Mesothelial cell of epicardium (in vitro differentiated cells): ENCODE results near the gene DENND5A. TPM values are rescaled to one million over a fixed set of nuclear protein-coding genes. Genes with fewer than 3 reads are reported as not detected.

Source experiments
- DNase-seq, 2 experiments: peaks; one replicate each; pipeline ENCODE4 v3.0.0; 2021; ENCODE audit warnings: low spot score in 2 of 2; ENCODE audit not compliant: unreplicated experiment in 2 of 2
- H3K27ac Mint-ChIP-seq: 2 replicates; pipeline ENCODE4 v1.8.0; 2021; ENCODE audit warnings: mixed read lengths
- H3K27me3 Mint-ChIP-seq: 2 replicates; pipeline ENCODE4 v1.8.0; 2021; ENCODE audit warnings: low read depth, mixed read lengths
- H3K36me3 Mint-ChIP-seq: 2 replicates; pipeline ENCODE4 v1.8.0; 2021; ENCODE audit warnings: mixed read lengths
- H3K4me1 Mint-ChIP-seq: 2 replicates; pipeline ENCODE4 v1.8.0; 2021; ENCODE audit warnings: mixed read lengths
- H3K4me3 Mint-ChIP-seq: 2 replicates; pipeline ENCODE4 v1.8.0; 2021; ENCODE audit warnings: mild to moderate bottlenecking, moderate library complexity, mixed read lengths
- H3K9me3 Mint-ChIP-seq: 2 replicates; pipeline ENCODE4 v1.8.0; 2021; ENCODE audit warnings: mixed read lengths
- CTCF ChIP-seq: fragments of 200-600 bp; sonication (generic); IDR thresholded peaks from one replicate; pipeline ENCODE4 v1.5.0; 2021; ENCODE audit warnings: antibody characterized with exemption; ENCODE audit not compliant: unreplicated experiment
- total RNA-seq: library from RNA; stranded (reverse); gene quantifications from 3 replicates; pipeline ENCODE4 v1.2.1, GENCODE V29; 2021

DENND5A gene
- total RNA-seq, 1 donor from 2014 or later = 85.5 TPM

DNA sequence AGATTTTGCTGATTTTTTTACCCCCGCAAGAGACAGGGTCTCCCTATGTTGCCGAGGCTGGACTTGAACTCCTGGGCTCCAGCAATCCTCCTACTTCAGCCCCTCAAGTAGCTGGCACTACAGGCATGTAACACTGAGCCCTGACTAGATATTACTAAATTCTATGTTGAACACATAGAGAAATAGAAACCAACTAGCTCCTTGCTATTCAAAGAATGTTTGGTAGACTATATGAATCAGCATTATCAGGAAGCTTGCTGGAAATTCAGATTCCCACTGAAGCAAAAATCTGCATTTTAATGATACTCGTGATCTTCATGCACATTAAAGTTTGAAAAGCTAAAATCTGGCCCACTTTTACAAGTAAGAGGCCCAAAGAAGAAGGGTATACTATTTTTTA is 37.3 kb upstream of the DENND5A start:
- peaks cover 3% of the 10 kb centered on the region for H3K4me1 Mint-ChIP-seq
- TF ChIP-seq CTCF = no peak
- no peaks in the 10 kb centered on the region for H3K9me3 Mint-ChIP-seq
- no peak overlapping the region for H3K4me3 Mint-ChIP-seq
- no peak overlapping the region for H3K27ac Mint-ChIP-seq
- no peak for DNase-seq
- peaks cover 6% of the 10 kb centered on the region for H3K36me3 Mint-ChIP-seq
- H3K27me3 Mint-ChIP-seq = no peaks in the 10 kb centered on the region

DNA sequence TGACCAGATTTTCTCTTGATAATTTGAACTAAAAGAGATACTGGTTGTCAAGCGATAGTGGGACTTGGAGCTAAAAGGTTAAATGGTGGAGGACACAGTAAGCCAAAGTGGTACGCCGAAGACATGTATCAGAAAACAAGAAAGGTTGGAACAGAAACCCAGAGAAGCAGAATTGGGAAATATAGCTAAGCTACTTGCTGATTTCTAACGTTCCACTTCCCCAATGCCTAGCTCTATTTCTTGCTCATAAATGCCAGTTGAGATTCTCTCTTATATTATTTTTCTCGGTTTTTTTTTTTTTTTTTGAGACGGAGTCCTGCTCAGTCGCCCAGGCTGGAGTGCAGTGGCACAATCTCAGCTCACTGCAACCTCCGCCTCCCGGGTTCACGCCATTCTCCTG is 36.6 kb upstream of the DENND5A start:
- Mint-ChIP-seq H3K9me3 (no peaks in the 10 kb centered on the region), H3K4me3 (no peak overlapping the region), H3K27me3 (no peaks in the 10 kb centered on the region), H3K4me1 (peaks cover under 1% of the 10 kb centered on the region), H3K36me3 (peaks cover 6% of the 10 kb centered on the region), H3K27ac (no peak overlapping the region)
- DNase-seq = no peak
- no peak for TF ChIP-seq CTCF

DNA sequence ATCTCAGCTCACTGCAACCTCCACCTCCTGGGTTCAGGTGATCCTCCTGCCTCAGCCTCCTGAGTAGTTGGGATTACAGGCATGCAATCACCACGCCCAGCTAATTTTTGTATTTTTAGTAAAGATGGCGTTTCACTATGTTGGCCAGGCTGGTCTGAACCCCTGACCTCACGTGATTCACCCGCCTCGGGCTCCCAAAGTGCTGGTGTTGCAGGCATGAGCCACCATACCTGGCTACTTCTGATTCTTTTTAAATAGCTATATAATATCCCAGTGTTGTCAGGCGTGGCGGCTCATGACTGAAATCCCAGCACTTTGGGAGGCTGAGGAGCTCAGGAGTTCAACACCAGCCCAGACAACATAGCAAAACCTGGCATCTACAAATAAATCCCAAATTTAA is 28.5 kb upstream of the DENND5A start:
- H3K4me3 Mint-ChIP-seq = no peak overlapping the region
- peaks cover 19% of the 10 kb centered on the region for H3K36me3 Mint-ChIP-seq
- no peaks in the 10 kb centered on the region for H3K27me3 Mint-ChIP-seq
- no peaks in the 10 kb centered on the region for H3K9me3 Mint-ChIP-seq
- no peaks in the 10 kb centered on the region for H3K4me1 Mint-ChIP-seq
- no peak for DNase-seq
- TF ChIP-seq CTCF = no peak
- no peak overlapping the region for H3K27ac Mint-ChIP-seq

GRCh38 chr11:9285850-9286587 is 20.9 kb upstream of the DENND5A start:
- Mint-ChIP-seq H3K4me3 (no peak overlapping the region), H3K4me1 (no peaks in the 10 kb centered on the region), H3K27me3 (no peaks in the 10 kb centered on the region), H3K27ac (no peak overlapping the region), H3K36me3 (peaks cover 26% of the 10 kb centered on the region), H3K9me3 (no peaks in the 10 kb centered on the region)
- no peak for TF ChIP-seq CTCF
- DNase-seq = no peak

DNA sequence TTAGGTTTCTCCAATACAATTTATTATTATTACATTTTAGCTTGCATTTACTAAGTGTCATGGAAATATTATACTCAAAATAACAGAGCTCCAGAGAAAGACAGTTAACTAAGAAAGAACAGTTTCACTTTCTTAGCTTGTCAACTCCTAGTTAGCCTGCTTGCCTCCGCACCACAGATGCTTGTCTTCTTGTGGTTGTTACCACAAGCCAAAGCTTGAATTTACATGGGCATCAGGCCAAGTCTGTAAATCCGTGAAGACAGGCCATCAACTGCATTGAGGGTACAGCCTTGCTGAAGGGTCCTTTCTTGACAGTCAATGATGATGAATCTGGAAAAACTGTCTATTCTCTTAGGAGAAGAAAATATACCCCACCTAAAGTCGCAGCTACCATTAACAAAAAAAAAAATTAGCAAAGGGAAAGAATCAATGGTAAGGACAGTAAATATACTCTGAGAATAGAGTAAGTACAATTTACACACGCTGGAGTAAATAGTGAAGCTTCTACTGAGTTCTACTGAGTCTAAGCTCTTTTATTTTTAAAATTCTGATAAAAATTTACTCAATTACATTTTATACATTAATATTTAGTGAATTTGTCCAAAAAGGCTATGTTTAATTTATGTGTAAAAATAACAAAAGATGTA is 15.6 kb upstream of the DENND5A start:
- H3K4me3 Mint-ChIP-seq = no peak overlapping the region
- H3K36me3 Mint-ChIP-seq = peaks cover 17% of the 10 kb centered on the region
- no peaks in the 10 kb centered on the region for H3K9me3 Mint-ChIP-seq
- H3K4me1 Mint-ChIP-seq = peaks cover 3% of the 10 kb centered on the region
- no peak for TF ChIP-seq CTCF
- no peak for DNase-seq
- no peaks in the 10 kb centered on the region for H3K27me3 Mint-ChIP-seq
- H3K27ac Mint-ChIP-seq = peak overlapping the region; percentile 25
